Measurements from ENCODE around the gene ANKS1A.

GRCh38 chr6:35096129-35096862 is 207.2 kb downstream of the ANKS1A start:
- TF ChIP-seq CTCF (conservative IDR thresholded peaks at IDR 0.05; ENCODE audit: low read depth, low read length) (no peak), EZH2 (IDR thresholded peaks at IDR 0.05; ENCODE audit: borderline replicate concordance, low read depth, low read length, poor library complexity, severe bottlenecking) (no peak)
